ENCODE results near the gene AGAP1. TPM values are rescaled to one million over a fixed set of nuclear protein-coding genes. Genes with fewer than 3 reads are reported as not detected.

The AGAP1 gene
- total RNA-seq, 1 donor from 2014 or later: 17.5 TPM

- TF ChIP-seq, protein P1, sequence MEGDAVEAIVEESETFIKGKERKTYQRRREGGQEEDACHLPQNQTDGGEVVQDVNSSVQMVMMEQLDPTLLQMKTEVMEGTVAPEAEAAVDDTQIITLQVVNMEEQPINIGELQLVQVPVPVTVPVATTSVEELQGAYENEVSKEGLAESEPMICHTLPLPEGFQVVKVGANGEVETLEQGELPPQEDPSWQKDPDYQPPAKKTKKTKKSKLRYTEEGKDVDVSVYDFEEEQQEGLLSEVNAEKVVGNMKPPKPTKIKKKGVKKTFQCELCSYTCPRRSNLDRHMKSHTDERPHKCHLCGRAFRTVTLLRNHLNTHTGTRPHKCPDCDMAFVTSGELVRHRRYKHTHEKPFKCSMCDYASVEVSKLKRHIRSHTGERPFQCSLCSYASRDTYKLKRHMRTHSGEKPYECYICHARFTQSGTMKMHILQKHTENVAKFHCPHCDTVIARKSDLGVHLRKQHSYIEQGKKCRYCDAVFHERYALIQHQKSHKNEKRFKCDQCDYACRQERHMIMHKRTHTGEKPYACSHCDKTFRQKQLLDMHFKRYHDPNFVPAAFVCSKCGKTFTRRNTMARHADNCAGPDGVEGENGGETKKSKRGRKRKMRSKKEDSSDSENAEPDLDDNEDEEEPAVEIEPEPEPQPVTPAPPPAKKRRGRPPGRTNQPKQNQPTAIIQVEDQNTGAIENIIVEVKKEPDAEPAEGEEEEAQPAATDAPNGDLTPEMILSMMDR (conservative IDR thresholded peaks at IDR 0.05; ENCODE audit: low read depth, low read length): no peak
- no peak overlapping the region for H3K4me3 ChIP-seq (ENCODE audit: low read depth, low read length)
- DNase-seq (ENCODE audit: low read depth): no peak
These were observed 50.2 kb downstream of the AGAP1 start for GRCh38 chr2:235543851-235544688.

DNA sequence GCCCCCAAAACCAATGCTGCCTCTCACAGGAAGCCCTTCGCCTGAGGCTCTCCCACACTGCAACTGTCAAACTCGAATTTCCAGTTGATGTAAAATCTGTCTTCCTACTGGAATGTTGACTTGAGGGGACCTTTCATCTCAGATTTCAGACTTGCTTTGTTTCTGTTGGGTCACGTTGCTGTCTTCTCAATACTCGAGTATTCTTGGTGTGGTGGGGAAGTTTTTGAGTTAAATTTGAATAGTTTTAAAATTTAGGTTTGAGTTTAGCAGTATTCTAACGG lies 50.8 kb downstream of the AGAP1 start:
- TF ChIP-seq, protein P1 (conservative IDR thresholded peaks at IDR 0.05; ENCODE audit: low read depth, low read length): no peak
- DNase-seq (ENCODE audit: low read depth): no peak
- H3K4me3 ChIP-seq (ENCODE audit: low read depth, low read length): no peak overlapping the region

DNA sequence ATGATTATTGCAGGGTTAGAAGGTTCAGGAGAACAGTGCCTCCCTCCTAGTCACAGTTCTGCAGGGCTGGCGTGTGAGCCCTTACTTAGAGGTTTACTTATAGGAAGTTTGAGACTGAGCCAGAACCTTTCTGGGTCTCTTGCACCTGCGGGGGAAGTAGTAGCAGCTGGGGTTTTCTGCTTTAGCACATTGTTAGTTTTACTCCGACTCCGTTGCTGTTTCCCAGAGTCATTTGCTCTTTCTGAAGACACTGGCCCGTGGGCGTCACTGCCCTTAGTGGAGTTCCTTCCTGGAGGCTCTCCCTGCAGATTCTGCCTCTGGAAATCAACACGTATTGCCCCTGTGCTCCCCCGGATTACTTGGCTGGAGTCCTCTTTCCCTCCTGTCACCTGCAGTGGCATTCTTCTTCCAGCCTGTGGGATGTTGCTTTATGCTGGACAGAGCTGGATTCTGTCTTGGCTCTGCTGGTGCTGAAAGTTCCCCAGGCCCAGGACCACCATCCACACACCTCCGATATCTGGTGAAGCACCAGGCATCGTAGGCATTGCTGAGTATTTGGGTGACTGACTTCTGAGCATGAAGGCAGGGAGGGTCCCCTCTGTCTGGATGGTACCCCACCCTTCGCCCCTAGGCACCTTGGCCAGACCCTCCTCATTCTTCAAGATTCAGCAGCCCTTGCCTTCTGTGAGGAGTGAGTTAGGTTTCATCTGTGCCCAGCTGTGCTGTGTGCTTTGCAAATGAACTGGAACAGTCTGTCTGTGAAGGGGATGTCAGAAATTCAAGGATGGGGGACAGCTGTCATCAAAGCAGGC lies 51.7 kb downstream of the AGAP1 start:
- no peak for DNase-seq (ENCODE audit: low read depth)
- H3K4me3 ChIP-seq (ENCODE audit: low read depth, low read length): no peak overlapping the region
- TF ChIP-seq, protein P1 (conservative IDR thresholded peaks at IDR 0.05; ENCODE audit: low read depth, low read length): no peak

DNA sequence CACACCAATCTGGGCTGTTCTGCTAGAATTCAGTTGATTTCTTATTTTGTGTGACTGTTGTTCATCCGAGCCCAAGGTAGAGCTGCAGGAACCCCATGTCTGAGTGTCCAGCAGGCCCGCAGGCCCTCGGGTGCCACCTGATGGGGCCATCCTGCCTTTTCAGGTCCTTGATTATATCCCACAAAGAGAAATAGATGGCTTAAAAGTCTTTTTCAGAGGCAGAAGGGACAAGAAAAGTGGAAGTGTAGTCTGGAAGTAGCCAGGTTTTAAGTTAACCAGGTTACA lies 52.2 kb downstream of the AGAP1 start:
- TF ChIP-seq, protein P1 (conservative IDR thresholded peaks at IDR 0.05; ENCODE audit: low read depth, low read length): no peak
- H3K4me3 ChIP-seq (ENCODE audit: low read depth, low read length): no peak overlapping the region
- no peak for DNase-seq (ENCODE audit: low read depth)

- DNase-seq (ENCODE audit: low read depth): no peak
- TF ChIP-seq, protein P1 (conservative IDR thresholded peaks at IDR 0.05; ENCODE audit: low read depth, low read length): no peak
These were observed 52.6 kb downstream of the AGAP1 start for GRCh38 chr2:235546436-235546835.

GRCh38 chr2:235549735-235550377 lies 56.0 kb downstream of the AGAP1 start:
- H3K4me3 ChIP-seq (ENCODE audit: low read depth, low read length): no peak overlapping the region
- TF ChIP-seq, protein P1 (conservative IDR thresholded peaks at IDR 0.05; ENCODE audit: low read depth, low read length): no peak
- no peak for DNase-seq (ENCODE audit: low read depth)

More at GRCh38 chr2:235546436-235546835, 52.6 kb downstream of the AGAP1 start:
- no peak overlapping the region for H3K4me3 ChIP-seq (ENCODE audit: low read depth, low read length)

Data from epithelial cell of proximal tubule (primary cell).